Pons (tissue), 1 donor: ENCODE results near the gene FBXL20.
"Not testable (repeated sequence)": the region's sequence is repeated elsewhere in the genome, so short reads cannot be mapped to it uniquely, and the experiment has no call there.

Source experiments
- DNase-seq: peaks from one replicate; pipeline ENCODE4 v3.0.0-alpha.2; 2016; ENCODE audit warnings: low spot score

FBXL20 gene

DNA sequence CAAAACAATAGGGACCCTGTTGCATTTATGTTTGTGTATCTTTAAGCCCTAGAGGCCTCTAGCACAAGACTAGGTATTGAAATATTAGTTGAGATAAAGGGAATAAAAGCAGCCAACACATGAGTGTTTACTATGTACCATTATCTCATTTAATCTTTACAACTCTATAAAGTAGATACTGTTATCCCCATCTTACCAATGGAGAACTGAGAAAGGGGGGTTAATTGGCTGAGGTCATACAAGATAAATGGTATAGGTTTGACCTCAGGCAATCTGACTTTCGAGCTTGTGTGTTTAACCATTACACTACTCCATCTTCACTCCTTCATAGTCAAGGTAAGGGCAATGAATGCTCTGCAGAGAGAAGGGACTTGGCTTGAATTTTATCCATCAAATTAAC lies 149.4 kb downstream of the FBXL20 start:
- DNase-seq = no peak

DNA sequence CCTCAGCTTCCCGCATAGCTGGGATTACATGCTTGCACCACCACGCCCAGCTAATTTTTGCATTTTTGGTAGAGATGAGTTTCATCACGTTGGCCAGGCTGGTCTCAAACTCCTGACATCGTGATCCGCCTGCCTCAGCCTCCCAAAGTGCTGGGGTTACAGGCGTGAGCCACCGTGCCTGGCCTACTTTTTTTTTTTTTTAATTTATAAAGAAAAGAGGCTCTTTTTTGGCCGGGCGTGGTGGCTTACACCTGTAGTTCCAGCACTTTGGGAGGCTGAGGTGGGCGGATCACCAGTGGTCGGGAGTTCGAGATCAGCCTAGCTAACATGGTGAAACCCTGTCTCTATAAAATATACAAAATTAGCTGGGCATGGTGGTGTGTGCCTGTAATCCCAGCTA lies 151.3 kb downstream of the FBXL20 start:
- not testable (repeated sequence) for DNase-seq

DNA sequence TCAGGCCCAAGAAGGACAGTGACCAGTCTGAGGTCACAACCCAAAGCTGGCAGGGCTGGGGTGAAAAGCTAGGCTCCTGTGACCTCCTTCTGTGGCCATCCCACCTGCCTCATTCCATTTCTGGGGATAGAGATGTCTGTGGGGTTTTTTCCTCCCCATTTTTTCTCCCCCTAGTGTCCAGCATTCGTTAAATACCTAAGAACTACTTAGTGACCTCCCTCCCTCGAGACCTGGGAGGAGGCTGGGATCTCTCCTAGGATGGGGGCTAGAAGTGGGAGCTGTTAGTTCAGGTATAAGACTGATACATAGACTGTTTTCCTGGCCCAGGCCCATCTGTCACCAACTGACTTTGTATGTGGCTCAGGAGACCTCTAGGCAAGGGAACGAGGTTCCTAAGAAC lies 155.2 kb downstream of the FBXL20 start:
- DNase-seq = no peak

DNA sequence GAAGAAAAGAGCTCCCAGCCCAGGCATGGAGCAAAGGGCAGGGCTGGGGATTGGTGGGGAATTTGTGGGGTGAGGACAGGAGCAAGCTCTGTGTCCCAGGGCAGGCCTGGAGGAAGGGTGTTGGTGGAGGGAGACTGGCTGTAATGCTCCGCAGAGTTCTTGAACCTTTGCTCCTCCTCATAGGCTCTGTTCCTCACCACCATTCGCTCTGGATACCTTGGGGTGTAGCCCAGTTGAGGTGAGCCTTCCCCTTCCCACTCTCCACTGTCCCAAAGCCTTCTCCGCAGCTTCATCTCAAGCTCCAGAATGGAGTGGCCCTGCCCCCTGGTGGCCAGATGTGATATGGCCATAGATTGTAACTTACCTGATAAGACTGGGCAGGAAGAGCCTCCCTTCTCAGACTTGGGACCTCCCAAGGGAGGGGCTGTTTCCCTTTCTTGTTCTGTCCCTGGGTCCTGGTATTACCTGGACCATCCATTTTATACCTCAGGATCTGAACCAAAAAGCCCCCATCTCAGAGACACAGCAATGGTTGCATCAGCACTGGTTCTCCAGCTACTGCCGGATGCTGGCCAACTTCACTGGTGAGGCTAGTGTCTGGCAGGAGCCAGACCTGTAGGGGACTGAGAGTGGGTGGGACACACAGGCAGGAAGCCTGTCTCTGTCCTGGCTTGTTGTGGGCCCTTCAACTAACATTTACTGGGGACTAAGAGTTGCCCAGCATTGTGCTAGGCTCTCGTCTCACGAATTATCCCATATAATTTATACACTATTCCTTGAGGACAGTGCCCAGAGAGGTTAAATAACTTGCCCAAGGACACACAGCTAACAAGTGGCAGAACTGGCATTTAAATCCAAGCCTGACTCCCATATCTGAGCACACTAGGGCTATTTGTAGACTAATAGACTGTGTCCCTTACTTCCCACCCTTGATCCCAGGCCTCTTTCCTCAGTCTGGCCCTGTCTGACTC lies 156.5 kb downstream of the FBXL20 start:
- DNase-seq = peak; percentile 76

GRCh38 chr17:39244016-39244599 lies 157.3 kb downstream of the FBXL20 start:
- no peak for DNase-seq

DNA sequence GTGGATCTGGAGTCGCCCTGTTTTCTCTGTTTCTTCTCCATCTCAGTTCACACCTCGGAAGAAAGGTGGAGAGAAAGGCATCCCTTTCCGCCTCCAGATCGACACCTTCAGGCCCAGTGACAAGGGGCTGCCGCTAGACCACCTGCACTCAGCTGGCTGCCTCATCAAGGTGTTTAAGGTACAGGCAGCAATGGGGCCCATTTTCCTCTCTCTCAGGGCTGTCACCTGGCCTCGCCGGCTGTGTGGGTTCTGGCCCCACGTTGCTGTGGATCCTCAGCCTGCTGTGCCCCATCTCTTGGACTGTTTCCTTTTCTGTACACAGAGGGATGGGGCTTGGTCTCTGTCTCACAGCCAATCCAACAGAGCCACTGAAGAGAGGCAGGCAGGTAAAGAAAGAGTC lies 158.3 kb downstream of the FBXL20 start:
- no peak for DNase-seq

- no peak for DNase-seq
Measured at GRCh38 chr17:39240631-39241030, 160.8 kb downstream of the FBXL20 start.

DNA sequence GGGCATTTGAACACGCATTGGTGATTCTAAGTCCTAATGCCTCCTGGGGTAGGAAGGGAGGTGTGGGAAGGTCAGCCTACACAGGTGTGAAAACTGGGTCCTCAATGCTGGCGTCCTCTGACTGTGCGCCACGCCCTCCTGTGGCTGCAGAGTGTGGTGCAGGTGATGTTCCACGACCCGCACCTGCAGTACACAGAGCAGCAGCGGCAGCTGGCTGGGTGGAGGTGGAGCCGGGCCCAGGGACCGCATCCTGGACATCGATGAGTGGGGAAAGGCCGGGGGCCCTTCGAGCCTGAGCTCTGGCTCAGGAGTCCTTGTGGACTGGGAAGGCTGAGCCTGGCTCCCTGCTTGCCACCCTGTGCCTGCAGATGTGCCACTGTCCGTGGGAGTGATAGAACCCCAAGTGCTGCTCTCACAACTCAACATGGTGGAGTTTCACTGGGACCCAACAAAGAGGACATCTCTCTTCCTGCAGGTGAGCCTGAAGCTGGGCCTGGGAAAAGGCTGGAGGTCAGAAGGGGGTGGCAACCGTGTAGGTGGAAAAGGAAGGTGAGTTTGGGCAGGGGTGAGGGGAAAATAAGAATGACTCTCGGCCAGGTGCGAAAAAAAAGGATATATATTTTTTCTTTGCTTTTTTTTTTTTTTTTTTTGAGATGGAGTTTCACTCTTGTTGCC lies 161.6 kb downstream of the FBXL20 start:
- DNase-seq = no peak

- DNase-seq = no peak
Measured at GRCh38 chr17:39238311-39238972, 163.0 kb downstream of the FBXL20 start.

GRCh38 chr17:39237586-39237985 lies 163.8 kb downstream of the FBXL20 start:
- no peak for DNase-seq

- DNase-seq = no peak
Measured at GRCh38 chr17:39236981-39237441, 164.4 kb downstream of the FBXL20 start.

GRCh38 chr17:39236450-39236927 lies 164.9 kb downstream of the FBXL20 start:
- DNase-seq = no peak

DNA sequence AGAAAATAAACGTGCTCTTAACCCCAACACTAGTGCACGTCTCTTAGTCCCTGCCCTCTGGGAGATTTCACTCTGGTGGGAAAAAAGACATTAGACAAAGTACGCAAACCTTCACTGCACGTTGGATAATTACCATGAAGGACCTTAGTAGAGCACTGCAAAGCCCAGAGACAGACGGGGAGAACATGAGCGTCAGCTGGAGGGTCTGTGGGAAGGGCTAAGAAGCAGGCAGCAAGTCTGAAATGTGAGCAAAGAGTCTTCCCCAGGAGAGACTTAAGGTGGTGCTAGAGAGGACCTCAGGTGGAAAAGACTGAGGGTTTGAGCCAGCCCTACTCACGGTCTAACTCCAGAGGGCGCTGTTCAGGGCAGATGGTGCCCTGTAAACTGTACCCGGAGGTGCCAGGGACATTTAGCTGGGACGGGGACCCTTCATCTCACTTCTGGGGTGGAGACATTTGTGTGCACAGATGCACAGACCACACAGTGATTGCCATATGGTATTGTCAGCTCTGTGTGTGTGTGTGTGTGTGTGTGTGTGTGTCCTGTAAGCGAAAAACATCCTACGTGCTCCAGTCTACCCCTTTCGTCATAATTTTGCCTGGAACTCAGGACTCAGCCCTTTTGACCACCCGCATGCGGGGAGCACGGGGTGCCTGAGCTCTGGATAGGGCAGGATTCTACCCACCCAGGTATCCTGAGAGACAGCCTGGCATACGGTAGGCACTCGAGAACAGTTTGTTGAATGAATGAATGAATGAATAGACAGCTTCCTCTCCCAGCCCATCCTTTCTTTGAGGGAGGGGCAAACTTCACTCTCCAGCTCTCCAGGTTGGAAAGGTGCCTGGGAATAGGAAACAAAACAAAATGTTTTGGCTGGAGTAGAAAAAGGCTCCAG lies 165.6 kb downstream of the FBXL20 start:
- DNase-seq = no peak

DNA sequence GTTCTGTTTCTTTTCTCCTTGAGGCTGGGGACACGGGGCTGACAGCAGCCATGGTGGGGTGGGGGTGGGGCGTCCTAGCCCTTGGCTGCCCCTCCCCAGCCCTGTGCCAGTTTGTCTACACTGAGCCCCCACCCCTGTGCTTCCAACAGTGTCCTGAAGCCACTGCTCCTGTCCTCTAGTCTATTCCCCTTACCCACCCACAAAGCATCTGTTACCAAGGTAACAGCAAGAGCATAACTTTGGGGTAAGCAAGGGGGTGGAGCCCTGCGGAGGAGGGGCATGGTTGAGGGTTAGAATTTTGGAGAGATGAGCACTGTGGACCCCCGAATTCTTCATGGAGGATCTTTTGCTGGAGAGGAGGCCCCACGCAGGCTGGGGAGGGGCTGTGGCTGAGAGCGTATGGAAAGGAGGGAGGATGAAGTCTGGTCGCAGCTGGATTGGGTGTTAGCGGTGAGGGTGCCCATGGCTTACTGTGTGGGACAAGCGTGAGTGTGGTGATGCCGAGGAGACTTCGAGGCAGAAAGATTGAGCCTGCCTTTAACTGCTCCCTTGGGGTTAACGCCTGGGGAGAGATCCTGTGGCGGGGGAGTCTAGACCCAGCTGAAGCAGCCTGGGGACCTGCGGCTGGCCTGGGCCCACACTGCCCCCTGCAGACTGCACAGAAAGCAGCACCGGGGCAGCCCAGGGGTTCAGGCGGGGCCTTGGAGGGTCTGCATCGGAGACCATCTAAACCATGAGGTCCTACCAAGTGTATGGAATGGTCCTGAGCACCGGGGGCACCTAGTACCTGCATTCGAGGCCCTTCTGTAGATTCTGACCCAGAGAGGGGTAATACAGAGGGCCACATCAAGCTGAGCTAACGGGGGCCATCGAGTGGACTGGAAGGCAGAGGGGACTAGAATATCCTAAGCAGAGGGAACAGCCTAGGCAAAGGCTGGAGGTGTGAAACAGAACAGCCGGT lies 169.6 kb downstream of the FBXL20 start:
- DNase-seq = no peak

- DNase-seq = no peak
Measured at GRCh38 chr17:39231091-39231561, 170.3 kb downstream of the FBXL20 start.

GRCh38 chr17:39230361-39230760 lies 171.1 kb downstream of the FBXL20 start:
- DNase-seq = no peak

DNA sequence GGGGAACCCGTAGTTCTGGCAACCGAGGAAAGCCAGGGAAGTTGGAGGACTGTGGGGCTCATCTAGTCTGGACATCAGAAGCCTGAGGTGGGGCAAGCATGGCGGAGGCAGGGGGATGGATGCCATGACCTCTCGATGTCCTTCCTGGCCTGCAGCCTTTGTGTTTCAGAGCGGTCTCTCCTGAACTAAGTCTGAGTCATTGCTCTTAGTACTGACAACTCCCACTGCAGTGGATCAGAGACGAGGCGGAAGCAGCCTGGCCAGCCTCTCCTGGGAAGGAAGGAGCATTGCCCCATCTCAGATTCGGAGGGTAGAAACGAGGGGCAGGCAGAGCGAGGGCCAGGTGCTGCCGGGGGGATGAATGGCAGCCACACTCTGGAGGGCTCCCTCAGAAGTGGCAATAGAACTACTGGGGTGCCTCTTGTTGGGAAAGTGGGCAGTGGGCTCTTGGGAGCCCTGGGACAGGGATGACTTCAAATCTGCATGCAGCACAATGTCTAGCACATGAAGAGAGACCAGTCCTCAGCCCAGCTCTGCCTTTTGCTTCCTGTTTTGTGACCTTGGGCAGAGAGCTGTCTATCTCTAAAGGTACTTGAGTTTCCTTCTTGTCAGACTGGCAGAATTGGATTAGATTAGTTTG lies 172.0 kb downstream of the FBXL20 start:
- no peak for DNase-seq

GRCh38 chr17:39227364-39227919 lies 174.0 kb downstream of the FBXL20 start:
- no peak for DNase-seq
